Measurements from ENCODE around the gene NRG2. TPM values are rescaled to one million over a fixed set of nuclear protein-coding genes. Genes with fewer than 3 reads are reported as not detected.

The NRG2 gene
- total and polyA plus RNA-seq, 4 experiments from 2014 or later, result 0.11 to 0.17 (median 0.15) TPM; not detected in 1

GRCh38 chr5:139895647-139896046 lies 147.5 kb downstream of the NRG2 start:
- H3K4me1 ChIP-seq (ENCODE audit: insufficient read depth, low read length), result no peaks in the 10 kb centered on the region
- peaks cover under 1% of the 10 kb centered on the region for H3K27me3 ChIP-seq (ENCODE audit: insufficient read depth, low read length)
- H3K9me3 ChIP-seq (ENCODE audit: control insufficient read depth in 1 of 2, low read length in 2 of 2), result no peaks in the 10 kb centered on the region
- Mint-ChIP-seq H3K4me3 (no peak overlapping the region), H3K27ac (no peak overlapping the region), H3K36me3 (no peaks in the 10 kb centered on the region), H3K4me1 (no peaks in the 10 kb centered on the region), H3K9me3 (no peaks in the 10 kb centered on the region), H3K27me3 (peaks cover 17 to 28% of the 10 kb centered on the region in 2 donors)
- no peak for DNase-seq
- H3K27ac ChIP-seq (ENCODE audit: low read depth, low read length), result no peak overlapping the region
- intact Hi-C loops (cut with micrococcal nuclease), result no loop called here
- H3K36me3 ChIP-seq (ENCODE audit: insufficient read depth, low read length), result no peaks in the 10 kb centered on the region
- CTCF ChIA-PET (ENCODE audit: partially characterized antibody), result no interaction called here
- H3K4me3 ChIP-seq (ENCODE audit: low read length in 2 of 2), result no peak overlapping the region
- POLR2A ChIA-PET (ENCODE audit: partially characterized antibody), result no interaction called here

GRCh38 chr5:139895046-139895445 lies 148.1 kb downstream of the NRG2 start:
- no peaks in the 10 kb centered on the region for H3K9me3 Mint-ChIP-seq
- no peaks in the 10 kb centered on the region for H3K4me1 Mint-ChIP-seq
- no peak overlapping the region for H3K27ac Mint-ChIP-seq
- Histone ChIP-seq H3K4me1 (ENCODE audit: insufficient read depth, low read length) (no peaks in the 10 kb centered on the region), H3K36me3 (ENCODE audit: insufficient read depth, low read length) (no peaks in the 10 kb centered on the region), H3K9me3 (ENCODE audit: control insufficient read depth in 1 of 2, low read length in 2 of 2) (no peaks in the 10 kb centered on the region), H3K27me3 (ENCODE audit: insufficient read depth, low read length) (no peaks in the 10 kb centered on the region), H3K27ac (ENCODE audit: low read depth, low read length) (no peak overlapping the region), H3K4me3 (ENCODE audit: low read length in 2 of 2) (no peak overlapping the region)
- no peak for DNase-seq
- ChIA-PET CTCF (ENCODE audit: partially characterized antibody) (no interaction called here), POLR2A (ENCODE audit: partially characterized antibody) (no interaction called here)
- intact Hi-C loops (cut with micrococcal nuclease), result no loop called here
- no peaks in the 10 kb centered on the region for H3K36me3 Mint-ChIP-seq
- no peak overlapping the region for H3K4me3 Mint-ChIP-seq
- peaks cover 17 to 26% of the 10 kb centered on the region in 2 donors for H3K27me3 Mint-ChIP-seq

GRCh38 chr5:139893873-139894272 lies 149.2 kb downstream of the NRG2 start:
- H3K27ac Mint-ChIP-seq, result no peak overlapping the region

DNA sequence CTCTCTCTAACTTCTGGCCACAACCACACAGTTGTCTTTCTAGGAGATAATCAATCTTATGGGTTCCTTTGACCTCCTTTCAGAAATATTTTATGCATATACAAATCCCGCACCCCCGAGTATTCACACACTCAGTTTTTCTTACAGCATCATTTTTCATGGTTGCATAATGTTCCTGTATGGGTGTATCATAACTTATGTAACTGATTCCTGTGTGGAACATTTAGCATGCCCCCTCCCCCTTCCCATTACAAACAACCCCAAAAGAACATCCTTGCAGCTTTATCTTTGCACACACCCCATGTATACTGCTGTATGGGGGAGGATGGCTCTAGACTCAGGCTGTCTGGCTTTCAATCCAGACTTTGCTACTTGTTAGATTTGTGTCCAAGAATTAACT lies 153.7 kb downstream of the NRG2 start:
- no peak overlapping the region for H3K27ac Mint-ChIP-seq

More at GRCh38 chr5:139893873-139894272, 149.2 kb downstream of the NRG2 start:
- Histone ChIP-seq H3K9me3 (ENCODE audit: control insufficient read depth in 1 of 2, low read length in 2 of 2) (no peaks in the 10 kb centered on the region), H3K27ac (ENCODE audit: low read depth, low read length) (no peak overlapping the region), H3K4me3 (ENCODE audit: low read length in 2 of 2) (no peak overlapping the region), H3K36me3 (ENCODE audit: insufficient read depth, low read length) (no peaks in the 10 kb centered on the region), H3K27me3 (ENCODE audit: insufficient read depth, low read length) (no peaks in the 10 kb centered on the region), H3K4me1 (ENCODE audit: insufficient read depth, low read length) (no peaks in the 10 kb centered on the region)
- no peaks in the 10 kb centered on the region for H3K4me1 Mint-ChIP-seq
- DNase-seq, result no peak
- no peak overlapping the region for H3K4me3 Mint-ChIP-seq
- intact Hi-C loops (cut with micrococcal nuclease), result no loop called here
- ChIA-PET CTCF (ENCODE audit: partially characterized antibody) (no interaction called here), POLR2A (ENCODE audit: partially characterized antibody) (no interaction called here)
- no peaks in the 10 kb centered on the region for H3K9me3 Mint-ChIP-seq
- peaks cover 16 to 24% of the 10 kb centered on the region in 2 donors for H3K27me3 Mint-ChIP-seq
- H3K36me3 Mint-ChIP-seq, result no peaks in the 10 kb centered on the region

DNA sequence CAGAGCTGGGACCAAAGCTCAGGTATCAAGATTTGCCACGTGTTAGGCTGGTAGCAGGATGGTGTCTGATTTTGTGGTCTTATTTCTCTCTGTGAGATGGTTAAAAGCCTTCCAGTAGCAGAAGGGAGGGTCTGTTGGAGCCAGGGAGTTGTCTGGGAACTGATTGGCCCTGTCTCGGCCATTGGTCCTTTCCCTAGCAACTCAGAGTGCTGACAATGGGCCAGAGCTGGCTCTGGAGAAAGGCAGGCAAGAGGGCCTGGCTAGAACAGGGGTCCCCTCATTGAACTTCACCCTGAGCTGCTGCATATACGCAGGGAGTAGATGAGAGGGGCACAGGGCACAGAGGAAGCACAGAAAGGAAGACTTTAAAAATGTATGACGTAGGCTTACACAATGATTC lies 154.7 kb downstream of the NRG2 start:
- intact Hi-C loops (cut with micrococcal nuclease), result no loop called here
- CTCF ChIA-PET (ENCODE audit: partially characterized antibody), result no interaction called here
- no peaks in the 10 kb centered on the region for H3K9me3 Mint-ChIP-seq

More for the DNA sequence above, 153.7 kb downstream of the NRG2 start:
- Histone ChIP-seq H3K27ac (ENCODE audit: low read depth, low read length) (no peak overlapping the region), H3K4me1 (ENCODE audit: insufficient read depth, low read length) (no peaks in the 10 kb centered on the region), H3K9me3 (ENCODE audit: control insufficient read depth in 1 of 2, low read length in 2 of 2) (no peaks in the 10 kb centered on the region), H3K4me3 (ENCODE audit: low read length in 2 of 2) (no peak overlapping the region), H3K27me3 (ENCODE audit: insufficient read depth, low read length) (no peaks in the 10 kb centered on the region), H3K36me3 (ENCODE audit: insufficient read depth, low read length) (no peaks in the 10 kb centered on the region)
- peaks cover 0 to 1% (median 0%) of the 10 kb centered on the region in 4 donors for H3K4me1 Mint-ChIP-seq
- no peaks in the 10 kb centered on the region for H3K9me3 Mint-ChIP-seq
- POLR2A ChIA-PET (ENCODE audit: partially characterized antibody), result no interaction called here
- intact Hi-C loops (cut with micrococcal nuclease), result no loop called here
- DNase-seq, result no peak
- peaks cover 7 to 24% of the 10 kb centered on the region in 2 donors for H3K27me3 Mint-ChIP-seq
- no peaks in the 10 kb centered on the region for H3K36me3 Mint-ChIP-seq
- no peak overlapping the region for H3K4me3 Mint-ChIP-seq
- CTCF ChIA-PET (ENCODE audit: partially characterized antibody), result no interaction called here

DNA sequence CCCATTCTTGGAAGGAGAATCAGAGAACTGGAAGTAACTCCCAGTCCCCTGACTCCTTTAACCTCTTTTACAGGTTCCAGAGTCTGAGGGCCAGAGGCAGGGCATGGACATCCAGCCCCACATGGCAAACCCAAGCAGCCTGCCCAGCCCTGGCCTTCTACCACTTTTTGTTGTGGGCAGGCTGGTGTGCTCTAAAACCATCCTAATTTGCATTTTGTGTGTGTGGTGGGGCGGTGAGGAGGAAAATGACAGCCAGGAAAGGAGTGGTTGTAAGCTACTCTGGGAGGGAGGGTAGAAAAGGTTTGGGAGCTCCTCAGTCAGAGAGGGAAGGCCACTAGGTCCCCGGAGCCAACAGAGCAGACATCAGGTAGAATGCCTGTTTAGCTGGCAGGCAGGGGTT lies 156.9 kb downstream of the NRG2 start:
- Mint-ChIP-seq H3K27me3 (peaks cover 2 to 18% of the 10 kb centered on the region in 2 donors), H3K4me3 (no peak overlapping the region), H3K36me3 (no peaks in the 10 kb centered on the region), H3K27ac (no peak overlapping the region), H3K9me3 (no peaks in the 10 kb centered on the region), H3K4me1 (peaks cover 0 to 1% (median 0%) of the 10 kb centered on the region in 4 donors)
- POLR2A ChIA-PET (ENCODE audit: partially characterized antibody), result no interaction called here
- Histone ChIP-seq H3K27me3 (ENCODE audit: insufficient read depth, low read length) (no peaks in the 10 kb centered on the region), H3K27ac (ENCODE audit: low read depth, low read length) (no peak overlapping the region), H3K4me1 (ENCODE audit: insufficient read depth, low read length) (no peaks in the 10 kb centered on the region), H3K4me3 (ENCODE audit: low read length in 2 of 2) (no peak overlapping the region), H3K9me3 (ENCODE audit: control insufficient read depth in 1 of 2, low read length in 2 of 2) (no peaks in the 10 kb centered on the region), H3K36me3 (ENCODE audit: insufficient read depth, low read length) (no peaks in the 10 kb centered on the region)
- intact Hi-C loops (cut with micrococcal nuclease), result no loop called here
- DNase-seq, result no peak
- CTCF ChIA-PET (ENCODE audit: partially characterized antibody), result no interaction called here

More for the DNA sequence above, 154.7 kb downstream of the NRG2 start:
- H3K9me3 ChIP-seq (ENCODE audit: control insufficient read depth in 1 of 2, low read length in 2 of 2), result no peaks in the 10 kb centered on the region
- no peak overlapping the region for H3K4me3 ChIP-seq (ENCODE audit: low read length in 2 of 2)
- Mint-ChIP-seq H3K4me3 (no peak overlapping the region), H3K36me3 (no peaks in the 10 kb centered on the region), H3K27me3 (peaks cover 7 to 27% of the 10 kb centered on the region in 2 donors), H3K4me1 (peaks cover 0 to 1% (median 0%) of the 10 kb centered on the region in 4 donors), H3K27ac (no peak overlapping the region)
- POLR2A ChIA-PET (ENCODE audit: partially characterized antibody), result no interaction called here
- no peaks in the 10 kb centered on the region for H3K4me1 ChIP-seq (ENCODE audit: insufficient read depth, low read length)
- no peak overlapping the region for H3K27ac ChIP-seq (ENCODE audit: low read depth, low read length)
- no peak for DNase-seq
- H3K27me3 ChIP-seq (ENCODE audit: insufficient read depth, low read length), result no peaks in the 10 kb centered on the region
- no peaks in the 10 kb centered on the region for H3K36me3 ChIP-seq (ENCODE audit: insufficient read depth, low read length)

DNA sequence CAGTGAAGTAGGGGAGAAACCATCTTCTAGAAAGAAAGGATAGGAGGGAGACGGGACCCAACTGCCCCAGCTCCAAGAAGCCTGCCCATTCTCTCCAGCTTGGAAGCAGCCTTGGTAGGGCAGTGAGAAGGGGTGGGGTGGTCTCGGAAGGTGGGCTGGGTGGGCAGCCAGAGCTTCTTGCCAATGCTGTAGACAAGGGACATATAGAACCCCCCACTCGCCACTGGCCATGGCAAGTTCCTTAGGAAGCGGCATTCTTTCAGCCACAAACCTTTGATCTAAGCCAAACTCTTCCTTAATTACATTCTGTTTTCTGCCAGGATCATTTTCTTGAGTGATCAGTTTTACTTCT lies 157.3 kb downstream of the NRG2 start:
- no peak overlapping the region for H3K4me3 Mint-ChIP-seq
- intact Hi-C loops (cut with micrococcal nuclease), result no loop called here
- no peaks in the 10 kb centered on the region for H3K36me3 Mint-ChIP-seq
- POLR2A ChIA-PET (ENCODE audit: partially characterized antibody), result no interaction called here
- CTCF ChIA-PET (ENCODE audit: partially characterized antibody), result no interaction called here
- H3K9me3 ChIP-seq (ENCODE audit: control insufficient read depth in 1 of 2, low read length in 2 of 2), result no peaks in the 10 kb centered on the region
- no peaks in the 10 kb centered on the region for H3K27me3 ChIP-seq (ENCODE audit: insufficient read depth, low read length)
- no peak for DNase-seq
- no peak overlapping the region for H3K27ac Mint-ChIP-seq
- peaks cover 0 to 1% (median 0%) of the 10 kb centered on the region in 4 donors for H3K4me1 Mint-ChIP-seq
- H3K27ac ChIP-seq (ENCODE audit: low read depth, low read length), result no peak overlapping the region
- H3K36me3 ChIP-seq (ENCODE audit: insufficient read depth, low read length), result no peaks in the 10 kb centered on the region
- H3K27me3 Mint-ChIP-seq, result peaks cover 2 to 18% of the 10 kb centered on the region in 2 donors
- no peaks in the 10 kb centered on the region for H3K9me3 Mint-ChIP-seq
- no peaks in the 10 kb centered on the region for H3K4me1 ChIP-seq (ENCODE audit: insufficient read depth, low read length)
- H3K4me3 ChIP-seq (ENCODE audit: low read length in 2 of 2), result no peak overlapping the region
